Measurements from ENCODE around the gene FEV. TPM values are rescaled to one million over a fixed set of nuclear protein-coding genes. Genes with fewer than 3 reads are reported as not detected.

The FEV gene
- polyA plus RNA-seq, 3 donors: not detected

- no peaks in the 10 kb centered on the region for H4K20me1 ChIP-seq (ENCODE audit: insufficient read depth, low read length)
- Mint-ChIP-seq H3K27ac (peak overlapping the region in 1 of 7 donors; percentile 68), H3K27me3 (ENCODE audit: low read depth in 3 of 3) (peaks cover 81 to 93% (median 82%) of the 10 kb centered on the region in 3 donors), H3K9me3 (peaks cover 2 to 36% (median 22%) of the 10 kb centered on the region in 7 donors), H3K36me3 (peaks cover 0 to 4% of the 10 kb centered on the region in 2 donors), H3K4me3 (peak overlapping the region; percentile 39 to 79), H3K4me1 (peaks cover 11% of the 10 kb centered on the region)
- no peak overlapping the region for H3K27ac ChIP-seq (ENCODE audit: low read depth in 1 of 2, low read length in 2 of 2)
- H3K27me3 ChIP-seq (ENCODE audit: control insufficient read depth in 2 of 2, insufficient read depth in 2 of 2, low read length in 2 of 2): peaks cover 73 to 96% of the 10 kb centered on the region in 2 donors
- DNase-seq: no peak
- TF ChIP-seq, protein P1, sequence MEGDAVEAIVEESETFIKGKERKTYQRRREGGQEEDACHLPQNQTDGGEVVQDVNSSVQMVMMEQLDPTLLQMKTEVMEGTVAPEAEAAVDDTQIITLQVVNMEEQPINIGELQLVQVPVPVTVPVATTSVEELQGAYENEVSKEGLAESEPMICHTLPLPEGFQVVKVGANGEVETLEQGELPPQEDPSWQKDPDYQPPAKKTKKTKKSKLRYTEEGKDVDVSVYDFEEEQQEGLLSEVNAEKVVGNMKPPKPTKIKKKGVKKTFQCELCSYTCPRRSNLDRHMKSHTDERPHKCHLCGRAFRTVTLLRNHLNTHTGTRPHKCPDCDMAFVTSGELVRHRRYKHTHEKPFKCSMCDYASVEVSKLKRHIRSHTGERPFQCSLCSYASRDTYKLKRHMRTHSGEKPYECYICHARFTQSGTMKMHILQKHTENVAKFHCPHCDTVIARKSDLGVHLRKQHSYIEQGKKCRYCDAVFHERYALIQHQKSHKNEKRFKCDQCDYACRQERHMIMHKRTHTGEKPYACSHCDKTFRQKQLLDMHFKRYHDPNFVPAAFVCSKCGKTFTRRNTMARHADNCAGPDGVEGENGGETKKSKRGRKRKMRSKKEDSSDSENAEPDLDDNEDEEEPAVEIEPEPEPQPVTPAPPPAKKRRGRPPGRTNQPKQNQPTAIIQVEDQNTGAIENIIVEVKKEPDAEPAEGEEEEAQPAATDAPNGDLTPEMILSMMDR (IDR thresholded peaks at IDR 0.05): no peak
- H3K79me2 ChIP-seq (ENCODE audit: insufficient read depth, low read length): no peaks in the 10 kb centered on the region
- no peak overlapping the region for H2AFZ ChIP-seq (ENCODE audit: insufficient read depth, low read depth, low read length, poor library complexity, severe bottlenecking)
- H3K9ac ChIP-seq (ENCODE audit: insufficient read depth, low read length, poor library complexity, severe bottlenecking): no peak overlapping the region
- H3K4me1 ChIP-seq (ENCODE audit: control insufficient read depth in 1 of 2, insufficient read depth in 2 of 2, low read length in 2 of 2): peaks cover 0 to 10% of the 10 kb centered on the region in 2 donors
- no peak overlapping the region for H3K4me2 ChIP-seq (replicated peaks; ENCODE audit: extremely low read depth, low read length, poor library complexity, severe bottlenecking)
- no peak overlapping the region for H3K4me3 ChIP-seq (replicated peaks in 1 of 3; ENCODE audit: low read depth in 2 of 3, low read length in 3 of 3)
- intact Hi-C loops (cut with micrococcal nuclease): no loop called here
- peaks cover 2 to 46% of the 10 kb centered on the region in 2 donors for H3K9me3 ChIP-seq (replicated peaks in 1 of 2; ENCODE audit: control insufficient read depth in 1 of 2, insufficient read depth in 1 of 2, low read length in 2 of 2)
- WGBS (ENCODE audit: insufficient coverage): 5% methylated on average over 69 of the region's 87 CpGs
- no peaks in the 10 kb centered on the region for H3K36me3 ChIP-seq (replicated peaks in 1 of 2; ENCODE audit: control insufficient read depth in 1 of 2, insufficient read depth in 2 of 2, low read length in 2 of 2)
Observed at GRCh38 chr2:218960309-218961165, 24.4 kb downstream of the FEV start.

- H3K27ac ChIP-seq (ENCODE audit: low read depth in 1 of 2, low read length in 2 of 2): no peak overlapping the region
- WGBS (ENCODE audit: insufficient coverage): 3% methylated on average over 67 of the region's 67 CpGs
- H3K36me3 ChIP-seq (replicated peaks in 1 of 2; ENCODE audit: control insufficient read depth in 1 of 2, insufficient read depth in 2 of 2, low read length in 2 of 2): no peaks in the 10 kb centered on the region
- Mint-ChIP-seq H3K36me3 (peaks cover 0 to 4% of the 10 kb centered on the region in 2 donors), H3K4me3 (no peak overlapping the region), H3K27ac (no peak overlapping the region), H3K4me1 (peaks cover 11% of the 10 kb centered on the region), H3K9me3 (peaks cover 2 to 36% (median 22%) of the 10 kb centered on the region in 7 donors), H3K27me3 (ENCODE audit: low read depth in 3 of 3) (peaks cover 86 to 94% (median 86%) of the 10 kb centered on the region in 3 donors)
- peak overlapping the region; percentile 60 for H3K4me2 ChIP-seq (replicated peaks; ENCODE audit: extremely low read depth, low read length, poor library complexity, severe bottlenecking)
- H3K4me3 ChIP-seq (replicated peaks in 1 of 3; ENCODE audit: low read depth in 2 of 3, low read length in 3 of 3): no peak overlapping the region
- peaks cover 73 to 97% of the 10 kb centered on the region in 2 donors for H3K27me3 ChIP-seq (ENCODE audit: control insufficient read depth in 2 of 2, insufficient read depth in 2 of 2, low read length in 2 of 2)
- H3K9ac ChIP-seq (ENCODE audit: insufficient read depth, low read length, poor library complexity, severe bottlenecking): no peak overlapping the region
- TF ChIP-seq, protein P1 (IDR thresholded peaks at IDR 0.05): no peak
- no peak overlapping the region for H2AFZ ChIP-seq (ENCODE audit: insufficient read depth, low read depth, low read length, poor library complexity, severe bottlenecking)
- no peak for DNase-seq
- peaks cover 2 to 46% of the 10 kb centered on the region in 2 donors for H3K9me3 ChIP-seq (replicated peaks in 1 of 2; ENCODE audit: control insufficient read depth in 1 of 2, insufficient read depth in 1 of 2, low read length in 2 of 2)
- H3K79me2 ChIP-seq (ENCODE audit: insufficient read depth, low read length): no peaks in the 10 kb centered on the region
- no peaks in the 10 kb centered on the region for H4K20me1 ChIP-seq (ENCODE audit: insufficient read depth, low read length)
- intact Hi-C loops (cut with micrococcal nuclease): no loop called here
- H3K4me1 ChIP-seq (ENCODE audit: control insufficient read depth in 1 of 2, insufficient read depth in 2 of 2, low read length in 2 of 2): peaks cover 0 to 10% of the 10 kb centered on the region in 2 donors
Observed at GRCh38 chr2:218959761-218960308, 25.1 kb downstream of the FEV start.
